Measurements from ENCODE around the gene SLC22A13.
"Not testable (repeated sequence)": the region's sequence is repeated elsewhere in the genome, so short reads cannot be mapped to it uniquely, and the experiment has no call there.

Gene SLC22A13

GRCh38 chr3:38265604-38266307, at the start of gene SLC22A13:
Gene SLC22A13, plus strand, starts transcription at chr3:38265812. Its CDS starts 49 bp downstream, at chr3:38265861.
- DNase-seq (ENCODE audit: low spot score): no peak

GRCh38 chr3:38219609-38220197, 45.9 kb upstream of the SLC22A13 start:
- DNase-seq (ENCODE audit: low spot score): no peak

- DNase-seq (ENCODE audit: low spot score): no peak
Measured at GRCh38 chr3:38221005-38221404, 44.6 kb upstream of the SLC22A13 start.

GRCh38 chr3:38222032-38222634, 43.5 kb upstream of the SLC22A13 start:
- no peak for DNase-seq (ENCODE audit: low spot score)

- DNase-seq (ENCODE audit: low spot score): no peak
Measured at GRCh38 chr3:38224357-38224756, 41.3 kb upstream of the SLC22A13 start.

- DNase-seq (ENCODE audit: low spot score): no peak
Measured at GRCh38 chr3:38226273-38226672, 39.3 kb upstream of the SLC22A13 start.

- no peak for DNase-seq (ENCODE audit: low spot score)
Measured at GRCh38 chr3:38227989-38228388, 37.6 kb upstream of the SLC22A13 start.

GRCh38 chr3:38229036-38229435, 36.6 kb upstream of the SLC22A13 start:
- no peak for DNase-seq (ENCODE audit: low spot score)

GRCh38 chr3:38232701-38233100, 32.9 kb upstream of the SLC22A13 start:
- no peak for DNase-seq (ENCODE audit: low spot score)

- no peak for DNase-seq (ENCODE audit: low spot score)
Measured at GRCh38 chr3:38235466-38235865, 30.1 kb upstream of the SLC22A13 start.

GRCh38 chr3:38238416-38239008, 27.1 kb upstream of the SLC22A13 start:
- DNase-seq (ENCODE audit: low spot score): no peak

- not testable (repeated sequence) for DNase-seq (ENCODE audit: low spot score)
Measured at GRCh38 chr3:38242812-38243211, 22.8 kb upstream of the SLC22A13 start.

- no peak for DNase-seq (ENCODE audit: low spot score)
Measured at GRCh38 chr3:38245930-38246329, 19.7 kb upstream of the SLC22A13 start.

GRCh38 chr3:38247366-38248035, 18.1 kb upstream of the SLC22A13 start:
- peak; percentile 6 for DNase-seq (ENCODE audit: low spot score)

- no peak for DNase-seq (ENCODE audit: low spot score)
Measured at GRCh38 chr3:38250198-38250597, 15.4 kb upstream of the SLC22A13 start.

GRCh38 chr3:38251197-38251596, 14.4 kb upstream of the SLC22A13 start:
- no peak for DNase-seq (ENCODE audit: low spot score)

- DNase-seq (ENCODE audit: low spot score): no peak
Measured at GRCh38 chr3:38253704-38254103, 11.9 kb upstream of the SLC22A13 start.

- no peak for DNase-seq (ENCODE audit: low spot score)
Measured at GRCh38 chr3:38254872-38255271, 10.7 kb upstream of the SLC22A13 start.

GRCh38 chr3:38255627-38256026, 10.0 kb upstream of the SLC22A13 start:
- no peak for DNase-seq (ENCODE audit: low spot score)

- DNase-seq (ENCODE audit: low spot score): no peak
Measured at GRCh38 chr3:38257583-38257982, 8.0 kb upstream of the SLC22A13 start.

- no peak for DNase-seq (ENCODE audit: low spot score)
Measured at GRCh38 chr3:38260474-38260873, 5.1 kb upstream of the SLC22A13 start.

- DNase-seq (ENCODE audit: low spot score): no peak
Measured at GRCh38 chr3:38264353-38264771, 1.2 kb upstream of the SLC22A13 start.
